Measurements from ENCODE around the gene CHTF18. TPM values are rescaled to one million over a fixed set of nuclear protein-coding genes. Genes with fewer than 3 reads are reported as not detected.
A peak's percentile ranks its signal among the peaks of the same experiment; 100 is the strongest.

CHTF18 gene
- total and polyA plus RNA-seq, 2 of the 4 experiments (the other 2 are of a cell fraction) = 3.2 to 21.4 TPM

DNA sequence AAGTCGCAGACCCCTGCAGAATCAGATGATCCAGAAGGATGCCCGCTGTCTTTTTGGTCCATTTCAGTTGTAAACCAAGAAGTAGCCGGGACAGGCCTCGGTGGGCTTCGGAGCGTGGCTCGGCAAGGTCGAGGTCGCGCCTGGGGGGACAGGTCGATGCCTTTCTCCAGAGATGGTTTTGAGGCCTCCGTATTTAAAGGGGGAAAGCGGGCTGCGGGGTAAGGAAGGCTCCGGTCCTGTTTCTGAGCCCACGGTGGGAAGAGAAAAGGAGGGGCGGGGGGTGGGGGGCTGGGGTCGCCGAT lies 19.6 kb downstream of the CHTF18 start:
- H3K9me1 ChIP-seq (ENCODE audit: insufficient read depth, low read length) = 0 out of 2 replicates have a peak, but pooled peaks cover 3% of the 10 kb centered on the region
- no TSS peak for BruUV-seq (replicated peaks)
- peak overlapping the region; percentile 63; the same call in 1 of the 2 replicates for H3K18ac ChIP-seq (ENCODE audit: low read depth, low read length)
- TF ChIP-seq MAFK (IDR thresholded peaks at IDR 0.05; ENCODE audit: low read depth, low read length) (no peak), CEBPB (IDR thresholded peaks at IDR 0.05; ENCODE audit: low read depth, low read length) (no peak), RFX5 (IDR thresholded peaks at IDR 0.05; ENCODE audit: low read depth, low read length) (no peak), RCOR1 (IDR thresholded peaks at IDR 0.05; ENCODE audit: insufficient replicate concordance, low read length) (no peak), CHD1 (IDR thresholded peaks at IDR 0.05; ENCODE audit: low read depth, low read length) (no peak), FOS (IDR thresholded peaks at IDR 0.05; ENCODE audit: low read depth, low read length) (no peak)
- H3K56ac ChIP-seq (ENCODE audit: extremely low read depth, insufficient read depth, low read length) = no peak overlapping the region
- H3K27ac ChIP-seq (ENCODE audit: insufficient read depth, low read length) = peak overlapping the region; percentile 30
- H2BK20ac ChIP-seq (ENCODE audit: low read depth, low read length) = no peak overlapping the region
- H3K4me3 ChIP-seq (ENCODE audit: insufficient read depth, low read depth, low read length) = peak overlapping the region; percentile 84
- H4K5ac ChIP-seq (ENCODE audit: low read depth, low read length) = peak overlapping the region; percentile 87
- ChIA-PET POLR2A (ENCODE audit: unreplicated experiment) (no interaction called here), CTCF (no interaction called here)
- ATAC-seq (ENCODE audit: low read depth) (no peak; the same call in 1 of the 2 replicates), DNase-seq (no peak)
- no peaks in the 10 kb centered on the region; the same call in 1 of the 2 replicates for H3K9me3 ChIP-seq (ENCODE audit: control insufficient read depth, insufficient read depth, low read length)
- no peak overlapping the region for H2BK15ac ChIP-seq (ENCODE audit: low read depth, low read length)
- no peak overlapping the region; the same call in 1 of the 2 replicates for H4K91ac ChIP-seq (ENCODE audit: insufficient read depth, low read depth, low read length)
- 35% methylated on average over 4 of the region's 19 CpGs; no CpG with 5 or more reads in 1 of the 2 experiments for WGBS, 2 experiments (ENCODE audit: extremely low coverage in 2 of 2, insufficient read length in 1 of 2)
- no peak overlapping the region for H2AK9ac ChIP-seq (replicated peaks; ENCODE audit: low read depth, low read length, poor library complexity)
- H3K23ac ChIP-seq (ENCODE audit: low read depth, low read length) = peak overlapping the region; percentile 57; the same call in 1 of the 2 replicates
- peak overlapping the region; percentile 76; the same call in 1 of the 2 replicates for H3K14ac ChIP-seq (replicated peaks; ENCODE audit: low read depth, low read length)
- H4K20me1 ChIP-seq (ENCODE audit: insufficient read depth, low read length) = no peaks in the 10 kb centered on the region
- in situ Hi-C loops (cut with MboI; ENCODE audit: low sequenced_read_pairs) = loop anchor here (25.0 kb wide), 1 partner anchor 404 kb away; no protein-coding TSS in a partner anchor
- H3K4ac ChIP-seq (ENCODE audit: low read depth, low read length) = peak overlapping the region; percentile 78
- 0 out of 2 replicates have a peak overlapping the region, but pooled peaks have one; percentile 28 for H2AK5ac ChIP-seq (ENCODE audit: low read depth, low read length)
- H2AFZ ChIP-seq (replicated peaks; ENCODE audit: low read length, poor library complexity) = peak overlapping the region; percentile 87
- intact Hi-C loops (cut with micrococcal nuclease) = no loop called here
- H2BK120ac ChIP-seq (ENCODE audit: low read depth, low read length) = no peak overlapping the region
- peak overlapping the region; percentile 76 for H3K9ac ChIP-seq (ENCODE audit: low read depth, low read length)
- peaks cover 4 to 12% of the 10 kb centered on the region in 2 experiments; a peak in 3 of 4 replicates for H3K79me1 ChIP-seq (ENCODE audit: low read depth in 1 of 2, low read length in 2 of 2)
- H2BK5ac ChIP-seq (ENCODE audit: low read depth, low read length, poor library complexity, severe bottlenecking) = peak overlapping the region; percentile 19
- H3K4me1 ChIP-seq (ENCODE audit: control insufficient read depth, insufficient read depth, low read length) = peaks cover 3% of the 10 kb centered on the region; the same call in 1 of the 2 replicates
- no peaks in the 10 kb centered on the region for H3K27me3 ChIP-seq (ENCODE audit: control insufficient read depth, insufficient read depth, low read length)
- peak overlapping the region; percentile 51 to 88 for H4K8ac ChIP-seq (ENCODE audit: low read depth in 2 of 2, low read length in 2 of 2)
- peak overlapping the region; percentile 92 for H3K4me2 ChIP-seq (ENCODE audit: low read depth, low read length)
- dilution Hi-C loops (cut with HindIII; ENCODE audit: low sequenced_read_pairs, unreplicated experiment) = no loop called here
- no peaks in the 10 kb centered on the region for H3K36me3 ChIP-seq (ENCODE audit: control insufficient read depth, insufficient read depth, low read length)
